Left ventricle myocardium inferior (tissue), 1 donor: ENCODE measurements around the gene SPTSSB. TPM values are rescaled to one million over a fixed set of nuclear protein-coding genes. Genes with fewer than 3 reads are reported as not detected.

ENCODE experiments used
- DNase-seq: peaks from one replicate; pipeline ENCODE4 v3.0.0-alpha.2; 2020
- H3K27ac ChIP-seq: fragments of 200-600 bp; replicated peaks from 2 replicates; pipeline ENCODE4 v1.8.0; 2021
- H3K27me3 ChIP-seq: fragments of 200-600 bp; 2 replicates; pipeline ENCODE4 v1.8.0; 2021; ENCODE audit warnings: low read depth
- H3K36me3 ChIP-seq: fragments of 200-600 bp; 2 replicates; pipeline ENCODE4 v1.8.0; 2021
- H3K4me1 ChIP-seq: fragments of 200-600 bp; 2 replicates; pipeline ENCODE4 v1.8.0; 2021
- H3K4me3 ChIP-seq: fragments of 200-600 bp; 2 replicates; pipeline ENCODE4 v1.8.0; 2021; ENCODE audit warnings: mild to moderate bottlenecking, moderate library complexity
- H3K9me3 ChIP-seq: fragments of 200-600 bp; replicated peaks from 2 replicates; pipeline ENCODE4 v1.8.0; 2021
- CTCF ChIP-seq: fragments of 200-600 bp; IDR thresholded peaks from 2 replicates; pipeline ENCODE4 v1.8.0; 2021; ENCODE audit warnings: antibody characterized with exemption, mild to moderate bottlenecking, borderline replicate concordance
- intact Hi-C: fragments of 100-400 bp; cut with micrococcal nuclease; formaldehyde crosslinking; loops from one replicate; pipeline ENCODE4 v1.11.0; 2022
- total RNA-seq: library from RNA; stranded (reverse); fragmentation: NEBNext Ultra II Directional; extraction: Animal tissue kit (Norgen Biotek cat#: 25700); gene quantifications from one replicate; pipeline ENCODE4 v1.2.1, GENCODE V29; 2021
- donor health status: DM: no; HTN: yes; CAD: no; lungs with severe emphysema.

Gene SPTSSB
- total RNA-seq, 1 donor from 2014 or later, result 0.25 TPM

GRCh38 chr3:161323926-161324621, 47.2 kb downstream of the SPTSSB start:
- H3K36me3 ChIP-seq, result no peaks in the 10 kb centered on the region
- intact Hi-C loops, result no loop called here
- no peaks in the 10 kb centered on the region for H3K27me3 ChIP-seq
- no peak for DNase-seq
- H3K27ac ChIP-seq, result no peak overlapping the region
- H3K4me3 ChIP-seq, result no peak overlapping the region
- H3K4me1 ChIP-seq, result no peaks in the 10 kb centered on the region
- no peak for TF ChIP-seq CTCF
- peaks cover 28% of the 10 kb centered on the region for H3K9me3 ChIP-seq

- H3K36me3 ChIP-seq, result no peaks in the 10 kb centered on the region
- TF ChIP-seq CTCF, result no peak
- no peak overlapping the region for H3K27ac ChIP-seq
- peaks cover 28% of the 10 kb centered on the region for H3K9me3 ChIP-seq
- no peak for DNase-seq
- H3K4me3 ChIP-seq, result no peak overlapping the region
- no peaks in the 10 kb centered on the region for H3K4me1 ChIP-seq
- intact Hi-C loops, result no loop called here
- H3K27me3 ChIP-seq, result no peaks in the 10 kb centered on the region
Measured at GRCh38 chr3:161322781-161323568, 48.3 kb downstream of the SPTSSB start.

GRCh38 chr3:161320837-161321236, 50.5 kb downstream of the SPTSSB start:
- H3K27me3 ChIP-seq, result no peaks in the 10 kb centered on the region
- no peak for TF ChIP-seq CTCF
- H3K27ac ChIP-seq, result no peak overlapping the region
- no peaks in the 10 kb centered on the region for H3K36me3 ChIP-seq
- intact Hi-C loops, result no loop called here
- no peak overlapping the region for H3K4me3 ChIP-seq
- peaks cover 7% of the 10 kb centered on the region for H3K4me1 ChIP-seq
- H3K9me3 ChIP-seq, result peaks cover 28% of the 10 kb centered on the region
- no peak for DNase-seq

GRCh38 chr3:161319867-161320266, 51.5 kb downstream of the SPTSSB start:
- Histone ChIP-seq H3K9me3 (peaks cover 28% of the 10 kb centered on the region), H3K27ac (no peak overlapping the region), H3K4me1 (peaks cover 8% of the 10 kb centered on the region), H3K36me3 (no peaks in the 10 kb centered on the region), H3K4me3 (no peak overlapping the region), H3K27me3 (no peaks in the 10 kb centered on the region)
- DNase-seq, result no peak
- no peak for TF ChIP-seq CTCF
- intact Hi-C loops, result no loop called here

- H3K27ac ChIP-seq, result no peak overlapping the region
- peaks cover 8% of the 10 kb centered on the region for H3K4me1 ChIP-seq
- DNase-seq, result no peak
- intact Hi-C loops, result no loop called here
- no peaks in the 10 kb centered on the region for H3K27me3 ChIP-seq
- H3K4me3 ChIP-seq, result no peak overlapping the region
- peaks cover 25% of the 10 kb centered on the region for H3K9me3 ChIP-seq
- TF ChIP-seq CTCF, result no peak
- no peaks in the 10 kb centered on the region for H3K36me3 ChIP-seq
Measured at GRCh38 chr3:161317077-161317476, 54.2 kb downstream of the SPTSSB start.
